Measurements from ENCODE around the gene UPF3A.

DNA sequence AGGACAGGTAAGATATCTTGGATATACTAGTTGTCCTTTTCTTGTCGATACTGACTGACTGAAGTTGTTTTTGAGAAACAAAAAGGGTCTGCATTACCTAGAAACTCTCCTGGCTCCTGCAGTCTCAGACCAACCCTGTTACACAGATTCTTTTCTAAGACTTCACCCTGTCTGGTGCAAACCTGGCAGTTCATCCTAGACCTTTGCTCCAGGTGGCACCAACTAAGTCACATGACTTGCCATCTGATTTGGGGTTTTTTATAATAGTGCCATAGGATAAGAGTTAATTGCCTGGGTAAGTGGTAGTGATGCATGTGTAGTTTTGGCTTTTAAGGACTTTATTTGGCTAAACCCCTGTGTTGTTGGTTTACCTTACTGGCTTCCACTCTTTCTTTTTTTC, 47.2 kb downstream of the UPF3A start:
- TF ChIP-seq CTCF (conservative IDR thresholded peaks at IDR 0.05; ENCODE audit: low read length) (no peak), EZH2phosphoT487 (IDR thresholded peaks at IDR 0.05; ENCODE audit: borderline replicate concordance) (no peak)

Data from Loucy (cell line).